Uterus (tissue), 2 donors: ENCODE measurements around the gene ARHGAP15.

ENCODE experiments used
- POLR2A ChIP-seq, 2 donors: fragments of 450-650 bp; IDR thresholded peaks; one replicate each; pipeline ENCODE4 v1.6.1; 2016; ENCODE audit warnings: antibody characterized with exemption in 2 of 2, mild to moderate bottlenecking in 1 of 2, moderate library complexity in 1 of 2
- TF ChIP-seq, protein P1 (sequence below), 4 experiments: fragments of 200-600 bp in 2 of 4; fragments of 450-650 bp in 2 of 4; sonication (generic) in 2 of 4; IDR thresholded peaks; one replicate each; pipeline ENCODE4 v1.5.1; 2016 to 2019; ENCODE audit warnings: antibody characterized with exemption in 4 of 4, mild to moderate bottlenecking in 2 of 4, moderate library complexity in 1 of 4

DNA sequence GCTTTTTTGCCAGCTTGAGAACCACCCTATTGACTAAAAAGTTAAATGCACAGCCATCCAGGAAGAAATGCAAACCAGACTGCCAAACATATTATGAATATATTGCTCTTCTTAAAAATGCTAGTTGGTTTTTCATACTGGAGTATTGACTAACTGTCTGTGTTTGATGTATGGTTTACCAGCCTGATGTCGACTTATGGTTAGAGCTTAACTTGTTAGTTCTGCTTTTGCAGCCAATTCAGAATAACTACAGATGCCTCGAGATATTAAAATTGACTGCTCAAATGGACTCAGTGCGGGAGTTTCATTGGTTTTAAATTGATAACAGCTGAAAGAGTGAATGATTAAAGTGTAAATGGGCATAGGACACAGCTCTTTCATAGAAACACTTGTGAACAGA, 369.8 kb downstream of the ARHGAP15 start:
- no peak for TF ChIP-seq POLR2A (IDR thresholded peaks at IDR 0.05)
- TF ChIP-seq, protein P1, sequence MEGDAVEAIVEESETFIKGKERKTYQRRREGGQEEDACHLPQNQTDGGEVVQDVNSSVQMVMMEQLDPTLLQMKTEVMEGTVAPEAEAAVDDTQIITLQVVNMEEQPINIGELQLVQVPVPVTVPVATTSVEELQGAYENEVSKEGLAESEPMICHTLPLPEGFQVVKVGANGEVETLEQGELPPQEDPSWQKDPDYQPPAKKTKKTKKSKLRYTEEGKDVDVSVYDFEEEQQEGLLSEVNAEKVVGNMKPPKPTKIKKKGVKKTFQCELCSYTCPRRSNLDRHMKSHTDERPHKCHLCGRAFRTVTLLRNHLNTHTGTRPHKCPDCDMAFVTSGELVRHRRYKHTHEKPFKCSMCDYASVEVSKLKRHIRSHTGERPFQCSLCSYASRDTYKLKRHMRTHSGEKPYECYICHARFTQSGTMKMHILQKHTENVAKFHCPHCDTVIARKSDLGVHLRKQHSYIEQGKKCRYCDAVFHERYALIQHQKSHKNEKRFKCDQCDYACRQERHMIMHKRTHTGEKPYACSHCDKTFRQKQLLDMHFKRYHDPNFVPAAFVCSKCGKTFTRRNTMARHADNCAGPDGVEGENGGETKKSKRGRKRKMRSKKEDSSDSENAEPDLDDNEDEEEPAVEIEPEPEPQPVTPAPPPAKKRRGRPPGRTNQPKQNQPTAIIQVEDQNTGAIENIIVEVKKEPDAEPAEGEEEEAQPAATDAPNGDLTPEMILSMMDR (IDR thresholded peaks at IDR 0.05) = no peak
